SH-SY5Y (cell line): ENCODE results near the gene BANF1.

Experiments used
- GATA2 ChIP-seq: IDR thresholded peaks from 2 replicates; pipeline ENCODE4 v1.6.1; 2011; ENCODE audit warnings: mild to moderate bottlenecking, low read depth, low read length
- GATA3 ChIP-seq: IDR thresholded peaks from 2 replicates; pipeline ENCODE4 v1.6.1; 2011; ENCODE audit warnings: low read depth, mild to moderate bottlenecking, low read length, moderate library complexity

BANF1 gene

GRCh38 chr11:66012946-66013761 is 10.9 kb downstream of the BANF1 start:
- TF ChIP-seq GATA2 (no peak), GATA3 (no peak)

- no peak for TF ChIP-seq GATA3
- no peak for TF ChIP-seq GATA2
Observed at GRCh38 chr11:66013762-66014100, 11.4 kb downstream of the BANF1 start.

- TF ChIP-seq GATA3 (no peak), GATA2 (no peak)
Observed at GRCh38 chr11:66014804-66015453, 12.6 kb downstream of the BANF1 start.

DNA sequence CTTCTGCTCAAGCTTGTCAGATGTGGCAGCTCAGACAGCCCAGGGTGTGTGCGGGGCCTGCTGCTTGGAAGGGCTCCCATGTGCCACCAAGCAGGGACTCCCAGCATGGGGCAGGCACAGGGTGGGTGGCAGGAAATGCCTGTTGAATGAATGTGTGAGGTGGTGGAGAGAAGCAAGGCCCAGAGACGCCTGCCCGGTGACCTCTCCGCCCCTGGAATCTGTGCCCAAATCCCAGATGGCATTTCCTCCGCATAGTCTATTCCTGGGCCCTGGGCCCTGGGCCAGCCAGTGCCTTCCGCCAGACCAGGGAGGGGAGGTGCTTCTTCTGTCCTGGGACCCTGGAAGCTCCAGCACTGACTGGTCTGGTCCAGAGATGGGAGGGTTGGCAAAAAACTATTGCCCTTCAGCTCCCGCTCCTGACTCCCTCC is 13.2 kb downstream of the BANF1 start:
- TF ChIP-seq GATA2: no peak
- TF ChIP-seq GATA3: no peak

- no peak for TF ChIP-seq GATA3
- no peak for TF ChIP-seq GATA2
Observed at GRCh38 chr11:66015936-66016792, 13.9 kb downstream of the BANF1 start.

DNA sequence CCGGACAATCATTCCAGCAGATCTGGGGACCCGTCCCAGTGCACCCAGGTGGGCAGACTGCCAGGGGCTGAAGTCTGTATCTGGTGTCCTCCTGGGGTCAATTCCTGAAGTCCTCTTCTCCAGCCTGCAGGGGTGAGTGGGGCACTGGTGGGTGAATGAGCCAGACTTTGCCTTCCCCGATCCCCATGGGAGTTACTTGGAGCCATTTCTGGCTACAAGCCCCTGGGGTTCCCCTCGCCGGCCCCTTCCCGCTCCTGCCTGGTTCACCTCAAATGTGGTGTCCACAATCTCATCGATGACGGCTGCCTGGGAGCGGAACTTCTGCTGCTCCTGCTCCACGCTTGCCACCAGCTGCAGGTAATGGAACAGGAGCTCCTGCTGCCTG is 14.5 kb downstream of the BANF1 start:
- TF ChIP-seq GATA2 (no peak), GATA3 (no peak)

GRCh38 chr11:66017321-66017720 is 15.0 kb downstream of the BANF1 start:
- TF ChIP-seq GATA3: no peak
- no peak for TF ChIP-seq GATA2

- TF ChIP-seq GATA2 (no peak), GATA3 (no peak)
Observed at GRCh38 chr11:66020212-66020611, 17.9 kb downstream of the BANF1 start.

DNA sequence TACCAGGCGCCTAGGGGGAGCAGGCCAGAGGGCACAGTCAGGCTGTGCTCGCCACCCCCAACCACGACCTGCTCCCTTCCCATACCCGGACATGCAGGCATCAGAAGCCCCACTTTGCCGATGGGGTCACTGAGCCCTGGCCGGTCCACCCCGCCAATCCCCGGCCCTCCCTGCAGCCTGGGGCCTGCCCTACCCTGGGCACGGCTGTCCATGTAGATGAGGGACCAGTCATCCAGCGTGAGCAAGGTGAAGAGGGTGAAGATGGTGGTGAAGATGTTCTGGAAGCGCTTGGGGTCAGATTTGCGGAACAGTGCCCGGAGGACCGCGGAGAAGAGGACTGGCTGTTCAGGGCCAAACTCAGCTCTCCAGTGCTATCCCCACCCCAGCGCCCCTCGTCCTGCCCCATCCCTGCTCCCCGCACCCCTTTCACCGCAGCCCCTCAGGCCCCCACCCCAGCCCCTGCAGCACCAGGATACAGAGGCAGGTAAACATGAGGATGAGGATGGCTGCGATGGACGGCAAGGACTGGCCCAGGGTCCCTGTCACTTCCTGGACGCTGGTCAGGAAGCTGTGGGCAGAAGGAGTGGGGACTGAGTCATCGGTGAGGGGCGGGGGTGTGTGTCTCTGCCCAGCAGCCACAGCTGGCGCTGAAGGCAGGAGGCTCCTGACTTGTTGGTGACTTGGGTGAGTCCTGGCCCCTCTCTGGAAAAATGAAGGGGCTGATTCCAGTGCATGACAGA is 18.5 kb downstream of the BANF1 start:
- TF ChIP-seq GATA2 (no peak), GATA3 (no peak)

DNA sequence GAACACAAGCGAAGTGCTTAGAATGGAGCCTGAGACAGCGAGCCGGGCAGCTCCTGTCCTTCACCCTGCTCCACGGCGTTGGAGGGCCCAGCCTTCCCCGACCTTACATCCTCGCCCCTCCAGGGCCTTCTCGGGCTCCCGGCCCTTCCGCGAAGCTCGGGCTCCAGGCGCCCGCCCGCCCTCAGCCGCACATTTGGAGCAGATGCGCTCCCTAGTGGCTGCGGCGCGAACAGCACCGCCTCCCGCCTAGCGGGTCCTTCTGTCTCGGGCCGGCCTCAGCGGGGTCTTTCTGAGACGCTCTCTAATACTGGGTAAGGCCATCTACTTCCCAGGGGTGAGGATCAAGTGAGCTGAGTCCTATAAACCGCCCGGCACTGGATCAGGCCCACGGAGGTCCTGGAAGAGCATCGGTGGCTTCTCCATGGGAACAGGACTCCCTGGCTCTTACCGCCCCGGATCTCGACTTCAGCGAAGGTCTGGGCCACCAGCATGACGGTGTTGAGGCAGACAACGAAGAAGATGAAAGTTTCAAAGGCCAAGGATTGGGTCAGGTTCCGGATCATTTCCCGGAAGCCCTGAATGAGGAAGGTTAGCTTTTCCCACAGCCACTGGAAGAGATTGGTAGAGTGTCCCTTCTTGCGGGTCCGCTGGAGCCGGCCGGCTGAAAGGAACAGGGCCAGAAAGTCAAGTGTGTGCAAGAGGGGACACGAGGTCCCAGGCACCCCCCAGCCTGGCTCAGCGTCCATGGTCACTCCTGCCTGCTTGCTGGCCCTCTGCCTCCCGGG is 20.3 kb downstream of the BANF1 start:
- TF ChIP-seq GATA2 (no peak), GATA3 (no peak)

DNA sequence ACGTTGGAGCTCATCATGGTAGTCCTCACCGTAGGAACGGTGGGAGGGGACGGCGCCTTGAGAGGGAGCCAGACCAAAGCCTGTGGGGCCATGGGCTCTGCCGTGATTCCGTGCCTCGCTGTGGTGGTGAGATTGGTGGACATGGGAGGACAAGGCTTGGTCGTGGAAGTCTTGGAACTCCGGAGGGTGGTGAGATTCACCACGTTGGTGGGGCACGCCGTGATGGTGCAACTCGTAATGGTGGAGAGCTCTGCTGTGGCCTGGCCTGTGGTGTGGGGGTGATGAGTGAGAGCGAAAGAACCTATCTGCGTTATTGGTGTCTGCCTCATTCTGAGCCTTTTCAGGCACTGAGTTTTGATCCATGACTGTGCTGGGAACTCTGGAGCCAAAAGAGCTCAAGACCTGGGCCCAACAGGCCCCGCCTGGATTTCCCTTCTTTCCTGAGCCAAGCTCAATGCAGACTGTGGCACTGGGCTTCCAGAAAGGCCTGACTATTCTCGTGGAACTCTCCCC is 23.8 kb downstream of the BANF1 start, which contains the start of gene CATSPER1:
TSS of gene CATSPER1 (minus strand) at position 463 of the 513 bp plus-strand sequence. CDS start at position 363, 100 bp downstream.
- no peak for TF ChIP-seq GATA2
- no peak for TF ChIP-seq GATA3

DNA sequence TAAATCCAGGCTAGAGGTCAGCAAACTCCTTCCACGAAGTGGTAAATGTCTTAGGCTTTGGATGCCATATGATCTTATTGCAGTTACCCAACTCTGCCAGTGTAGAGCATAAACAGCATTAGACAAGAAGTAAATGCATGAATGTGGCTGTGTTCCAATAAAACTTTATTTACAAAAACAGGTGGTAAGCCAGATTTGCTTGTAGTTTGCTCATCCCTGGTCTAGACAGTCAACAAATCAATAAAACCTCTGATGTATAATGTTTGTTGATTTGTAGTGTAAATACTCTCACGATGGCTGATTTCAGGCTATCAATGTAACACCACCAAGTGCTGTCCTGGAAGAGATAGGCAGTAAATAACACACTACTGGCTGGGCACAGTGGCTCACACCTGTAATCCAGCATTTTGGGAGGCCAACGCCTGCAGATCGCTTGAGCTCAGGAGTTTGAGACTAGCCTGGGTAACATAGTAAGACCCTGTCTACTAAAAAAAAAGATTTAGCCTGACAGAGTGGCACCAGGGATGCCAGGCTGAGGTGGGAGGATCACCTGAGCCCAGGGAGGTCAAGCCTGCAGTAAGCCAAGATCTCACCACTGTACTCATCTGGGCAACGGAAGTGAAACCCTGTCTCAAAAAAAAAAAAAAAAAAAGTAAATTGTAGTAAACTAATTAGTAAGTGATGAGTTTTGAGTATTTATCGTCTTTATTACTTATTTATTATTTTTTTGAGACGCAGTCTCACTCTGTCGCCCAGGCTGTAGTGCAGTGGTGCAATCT is 30.8 kb downstream of the BANF1 start:
- no peak for TF ChIP-seq GATA2
- no peak for TF ChIP-seq GATA3
